Common myeloid progenitor, CD34-positive (primary cell): ENCODE measurements around the gene CTNND1.
"Not testable (repeated sequence)": the region's sequence is repeated elsewhere in the genome, so short reads cannot be mapped to it uniquely, and the experiment has no call there.

Source experiments
- CTCF ChIA-PET: fragments of 350-600 bp; sonication (Branson Sonifier 250); formaldehyde crosslinking; loops from one replicate; lab custom pipeline; 2021; ENCODE audit warnings: antibody characterized with exemption; lab: Charles Lee
- POLR2A ChIA-PET: fragments of 350-600 bp; sonication (Branson Sonifier 250); formaldehyde crosslinking; loops from one replicate; lab custom pipeline; 2021; ENCODE audit warnings: antibody characterized with exemption; lab: Charles Lee
- DNase-seq, 3 donors: peaks; one replicate each; pipeline versions ENCODE4 v3.0.0 to v3.0.0-alpha.2; 2013
- H3K27ac ChIP-seq, 2 experiments: 1 replicate in 1 of 2; 2 replicates in 1 of 2; pipeline ENCODE4 v1.7.0; 2013; ENCODE audit warnings: inconsistent platforms in 2 of 2, low read length in 2 of 2, mild to moderate bottlenecking in 2 of 2, low read depth in 1 of 2, moderate library complexity in 1 of 2; ENCODE audit not compliant: severe bottlenecking in 2 of 2, insufficient read depth in 1 of 2, poor library complexity in 1 of 2
- H3K27me3 ChIP-seq, 5 experiments: replicated peaks in 2 of 5; 1 replicate in 3 of 5; 2 replicates in 2 of 5; pipeline versions ENCODE4 v1.6.1 to v1.7.0; 2013; ENCODE audit warnings: low read length in 4 of 5, mild to moderate bottlenecking in 2 of 5, moderate library complexity in 2 of 5, inconsistent platforms in 1 of 5; ENCODE audit not compliant: insufficient read depth in 5 of 5, control insufficient read depth in 4 of 5
- H3K36me3 ChIP-seq, 4 experiments: 1 replicate in 2 of 4; 2 replicates in 2 of 4; pipeline versions ENCODE4 v1.6.1 to v1.7.0; 2013; ENCODE audit warnings: low read length in 3 of 4, control low read depth in 1 of 4, mild to moderate bottlenecking in 1 of 4; ENCODE audit not compliant: control insufficient read depth in 4 of 4, insufficient read depth in 4 of 4
- H3K4me1 ChIP-seq, 4 experiments: 1 replicate in 3 of 4; 2 replicates in 1 of 4; pipeline versions ENCODE4 v1.6.1 to v1.7.1; 2013; ENCODE audit warnings: low read length in 3 of 4, mild to moderate bottlenecking in 3 of 4, control low read depth in 1 of 4, inconsistent platforms in 1 of 4, moderate library complexity in 1 of 4; ENCODE audit not compliant: control insufficient read depth in 4 of 4, insufficient read depth in 4 of 4; ENCODE audit errors: control extremely low read depth in 1 of 4
- H3K4me3 ChIP-seq, 7 experiments: 1 replicate in 4 of 7; 2 replicates in 3 of 7; pipeline versions ENCODE4 v1.5.1 to v1.7.0; 2013; ENCODE audit warnings: mild to moderate bottlenecking in 7 of 7, low read length in 6 of 7, moderate library complexity in 6 of 7, inconsistent platforms in 2 of 7, low read depth in 2 of 7, control low read depth in 1 of 7; ENCODE audit not compliant: insufficient read depth in 4 of 7, control insufficient read depth in 1 of 7; ENCODE audit errors: extremely low read depth in 1 of 7
- H3K9me3 ChIP-seq, 5 experiments: 1 replicate in 4 of 5; 2 replicates in 1 of 5; pipeline versions ENCODE4 v1.6.1 to v1.7.1; 2013; ENCODE audit warnings: low read length in 4 of 5, mild to moderate bottlenecking in 2 of 5, inconsistent platforms in 1 of 5, low read depth in 1 of 5, moderate library complexity in 1 of 5; ENCODE audit not compliant: control insufficient read depth in 4 of 5, insufficient read depth in 2 of 5; ENCODE audit errors: control extremely low read depth in 1 of 5
- WGBS: methylation state at CpG from one replicate; pipeline ENCODE4 v1.1.5; 2013; ENCODE audit not compliant: insufficient coverage; 5-methylcytosine and 5-hydroxymethylcytosine counted together

Gene CTNND1

GRCh38 chr11:57834852-57835251, 73.2 kb downstream of the CTNND1 start:
- peaks cover 0 to 7% (median 0%) of the 10 kb centered on the region in 5 experiments for H3K27me3 ChIP-seq
- DNase-seq, result no peak
- ChIA-PET CTCF (no interaction called here), POLR2A (no interaction called here)
- H3K9me3 ChIP-seq, result peaks cover 0 to 2% (median 0%) of the 10 kb centered on the region in 5 experiments
- WGBS, result 83% methylated on average over 1 of the region's 1 CpG
- no peaks in the 10 kb centered on the region for H3K36me3 ChIP-seq
- no peaks in the 10 kb centered on the region for H3K4me1 ChIP-seq
- no peak overlapping the region for H3K4me3 ChIP-seq
- H3K27ac ChIP-seq, result no peak overlapping the region

GRCh38 chr11:57838609-57839008, 77.0 kb downstream of the CTNND1 start:
- CTCF ChIA-PET, result not testable (repeated sequence)

GRCh38 chr11:57842873-57843272, 81.3 kb downstream of the CTNND1 start:
- H3K36me3 ChIP-seq, result no peaks in the 10 kb centered on the region
- WGBS, result 43% methylated on average over 1 of the region's 1 CpG
- H3K4me1 ChIP-seq, result no peaks in the 10 kb centered on the region
- no peak for DNase-seq
- H3K4me3 ChIP-seq, result no peak overlapping the region
- H3K9me3 ChIP-seq, result peaks cover 0 to 1% (median 0%) of the 10 kb centered on the region in 5 experiments
- ChIA-PET CTCF (no interaction called here), POLR2A (no interaction called here)
- H3K27ac ChIP-seq, result no peak overlapping the region
- peaks cover 0 to 3% (median 0%) of the 10 kb centered on the region in 5 experiments for H3K27me3 ChIP-seq

More at GRCh38 chr11:57838609-57839008, 77.0 kb downstream of the CTNND1 start:
- DNase-seq, H3K4me1 ChIP-seq, H3K4me3 ChIP-seq, H3K27ac ChIP-seq, H3K9me3 ChIP-seq, POLR2A ChIA-PET, H3K36me3 ChIP-seq, H3K27me3 ChIP-seq: not testable (repeated sequence)
- no CpG with 5 or more reads among the region's 3 CpGs for WGBS

- Histone ChIP-seq H3K27ac (no peak overlapping the region), H3K9me3 (no peaks in the 10 kb centered on the region), H3K4me1 (no peaks in the 10 kb centered on the region), H3K36me3 (no peaks in the 10 kb centered on the region), H3K27me3 (no peaks in the 10 kb centered on the region), H3K4me3 (no peak overlapping the region)
- ChIA-PET POLR2A (no interaction called here), CTCF (no interaction called here)
- no peak for DNase-seq
Measured at GRCh38 chr11:57867966-57868365, 106.4 kb downstream of the CTNND1 start.

GRCh38 chr11:57868491-57868890, 106.9 kb downstream of the CTNND1 start:
- no peak overlapping the region for H3K27ac ChIP-seq
- WGBS, result 100% methylated on average over 2 of the region's 2 CpGs
- no peak overlapping the region for H3K4me3 ChIP-seq
- H3K36me3 ChIP-seq, result no peaks in the 10 kb centered on the region
- no peaks in the 10 kb centered on the region for H3K27me3 ChIP-seq
- ChIA-PET POLR2A (no interaction called here), CTCF (no interaction called here)
- no peak for DNase-seq
- no peaks in the 10 kb centered on the region for H3K9me3 ChIP-seq
- no peaks in the 10 kb centered on the region for H3K4me1 ChIP-seq
